Neuronal stem cell (in vitro differentiated cells): ENCODE data around the gene TRIM17.
"Not testable (repeated sequence)": the region's sequence is repeated elsewhere in the genome, so short reads cannot be mapped to it uniquely, and the experiment has no call there.

ENCODE experiments used
- DNase-seq: peaks from one replicate; pipeline ENCODE4 v3.0.0-alpha.2; 2013; ENCODE audit warnings: low spot score
- H2AFZ ChIP-seq: one replicate; pipeline ENCODE4 v1.6.1; 2013; ENCODE audit warnings: mild to moderate bottlenecking, low read length, inconsistent platforms
- H2AK5ac ChIP-seq: 2 replicates; pipeline ENCODE4 v1.6.1; 2013; ENCODE audit warnings: low read depth, mild to moderate bottlenecking, inconsistent platforms, low read length, moderate library complexity, mixed read lengths
- H2BK120ac ChIP-seq: 2 replicates; pipeline ENCODE4 v1.6.1; 2013; ENCODE audit warnings: low read depth, mild to moderate bottlenecking, inconsistent platforms, low read length, moderate library complexity, mixed read lengths
- H2BK12ac ChIP-seq: one replicate; pipeline ENCODE4 v1.6.1; 2013; ENCODE audit warnings: low read length, inconsistent platforms
- H2BK15ac ChIP-seq: 2 replicates; pipeline ENCODE4 v1.6.1; 2013; ENCODE audit warnings: mild to moderate bottlenecking, low read length, inconsistent platforms, mixed read lengths
- H2BK5ac ChIP-seq: one replicate; pipeline ENCODE4 v1.6.1; 2013; ENCODE audit warnings: inconsistent platforms, mild to moderate bottlenecking, low read length, moderate library complexity
- H3K14ac ChIP-seq: one replicate; pipeline ENCODE4 v1.6.1; 2013; ENCODE audit warnings: low read length, inconsistent platforms
- H3K18ac ChIP-seq: 2 replicates; pipeline ENCODE4 v1.6.1; 2013; ENCODE audit warnings: low read length, inconsistent platforms
- H3K23ac ChIP-seq: 2 replicates; pipeline ENCODE4 v1.6.1; 2013; ENCODE audit warnings: low read depth, mild to moderate bottlenecking, mixed read lengths, low read length, inconsistent platforms; ENCODE audit not compliant: poor library complexity
- H3K27ac ChIP-seq: replicated peaks from 3 replicates; pipeline ENCODE4 v1.5.1; 2013; ENCODE audit warnings: low read length, inconsistent platforms
- H3K27me3 ChIP-seq, 3 experiments: 2 replicates each; pipeline ENCODE4 v1.6.1; 2013; ENCODE audit warnings: low read length in 3 of 3, mild to moderate bottlenecking in 2 of 3, inconsistent platforms in 1 of 3, low read depth in 1 of 3, mixed read lengths in 1 of 3, moderate library complexity in 1 of 3; ENCODE audit not compliant: control insufficient read depth in 3 of 3, insufficient read depth in 3 of 3
- H3K36me3 ChIP-seq, 2 donors: replicated peaks in 1 of 2; 2 replicates each; pipeline ENCODE4 v1.6.1; 2013; ENCODE audit warnings: low read length in 2 of 2; ENCODE audit not compliant: control insufficient read depth in 2 of 2, insufficient read depth in 2 of 2
- H3K4ac ChIP-seq: 2 replicates; pipeline ENCODE4 v1.6.1; 2013; ENCODE audit warnings: inconsistent platforms, mild to moderate bottlenecking, low read length, moderate library complexity
- H3K4me1 ChIP-seq, 2 donors: 1 replicate in 1 of 2; 2 replicates in 1 of 2; pipeline ENCODE4 v1.6.1; 2013; ENCODE audit warnings: low read length in 2 of 2, low read depth in 1 of 2; ENCODE audit not compliant: control insufficient read depth in 2 of 2, insufficient read depth in 1 of 2
- H3K4me2 ChIP-seq: one replicate; pipeline ENCODE4 v1.6.1; 2013; ENCODE audit warnings: mild to moderate bottlenecking, low read length, inconsistent platforms; ENCODE audit not compliant: insufficient read depth, poor library complexity, severe bottlenecking
- H3K4me3 ChIP-seq, 2 donors: 2 replicates each; pipeline ENCODE4 v1.5.1; 2013; ENCODE audit warnings: low read length in 2 of 2, mild to moderate bottlenecking in 2 of 2, inconsistent platforms in 1 of 2, moderate library complexity in 1 of 2
- H3K79me1 ChIP-seq: one replicate; pipeline ENCODE4 v1.6.1; 2013; ENCODE audit warnings: low read depth, mild to moderate bottlenecking, inconsistent platforms, low read length, moderate library complexity
- H3K9ac ChIP-seq: one replicate; pipeline ENCODE4 v1.6.1; 2013; ENCODE audit warnings: mild to moderate bottlenecking, low read depth, low read length, inconsistent platforms; ENCODE audit not compliant: poor library complexity
- H3K9me3 ChIP-seq, 2 donors: replicated peaks in 1 of 2; 2 replicates each; pipeline versions ENCODE3 to v1.6.1; 2013; ENCODE audit warnings: low read length in 2 of 2, mild to moderate bottlenecking in 2 of 2, inconsistent platforms in 1 of 2, low read depth in 1 of 2, mixed read lengths in 1 of 2, moderate library complexity in 1 of 2; ENCODE audit not compliant: control insufficient read depth in 2 of 2, insufficient read depth in 1 of 2
- H4K8ac ChIP-seq: one replicate; pipeline ENCODE4 v1.6.1; 2013; ENCODE audit warnings: low read depth, mild to moderate bottlenecking, inconsistent platforms, low read length, moderate library complexity
- H4K91ac ChIP-seq: one replicate; pipeline ENCODE4 v1.6.1; 2013; ENCODE audit warnings: low read length, low read depth, mild to moderate bottlenecking, inconsistent platforms; ENCODE audit not compliant: poor library complexity
- WGBS, 2 donors: extraction: QIAGEN DNeasy Blood & Tissue Kit; methylation state at CpG; one replicate each; pipeline ENCODE4 v1.1.7; 2013; ENCODE audit warnings: missing lambda C conversion rate in 2 of 2, mixed read lengths in 1 of 2; ENCODE audit not compliant: insufficient read length in 2 of 2, insufficient replicate concordance in 1 of 2; ENCODE audit errors: extremely low coverage in 2 of 2; 5-methylcytosine and 5-hydroxymethylcytosine counted together

TRIM17 gene

GRCh38 chr1:228433337-228434053 lies 16.8 kb upstream of the TRIM17 start:
- not testable (repeated sequence) for DNase-seq, H3K9ac ChIP-seq, H3K4me2 ChIP-seq, H3K9me3 ChIP-seq, H3K36me3 ChIP-seq, H2BK120ac ChIP-seq, H3K27me3 ChIP-seq, H3K14ac ChIP-seq, H3K4me3 ChIP-seq, H3K4ac ChIP-seq, H3K4me1 ChIP-seq, H4K8ac ChIP-seq, H3K23ac ChIP-seq, H2BK15ac ChIP-seq, H2BK12ac ChIP-seq, H4K91ac ChIP-seq, H2AFZ ChIP-seq, H2BK5ac ChIP-seq, H3K18ac ChIP-seq, H3K79me1 ChIP-seq, H3K27ac ChIP-seq, H2AK5ac ChIP-seq
- no CpG with 5 or more reads among the region's 7 CpGs for WGBS, 2 donors

GRCh38 chr1:228430243-228430642 lies 13.6 kb upstream of the TRIM17 start:
- H4K91ac ChIP-seq: no peak overlapping the region
- no peak overlapping the region for H2AK5ac ChIP-seq
- no peak overlapping the region for H3K18ac ChIP-seq
- no peak overlapping the region for H2AFZ ChIP-seq
- no peak overlapping the region for H3K4ac ChIP-seq
- no peak overlapping the region for H3K14ac ChIP-seq
- WGBS, 2 donors: no CpG with 5 or more reads among the region's 6 CpGs
- no peak for DNase-seq
- H3K27me3 ChIP-seq: no peaks in the 10 kb centered on the region
- no peak overlapping the region for H2BK12ac ChIP-seq
- no peak overlapping the region for H3K23ac ChIP-seq
- H2BK120ac ChIP-seq: no peak overlapping the region
- H3K4me1 ChIP-seq: peaks cover 0 to 5% of the 10 kb centered on the region in 2 donors
- no peak overlapping the region for H3K4me2 ChIP-seq
- no peaks in the 10 kb centered on the region for H3K79me1 ChIP-seq
- H3K9ac ChIP-seq: no peak overlapping the region
- no peaks in the 10 kb centered on the region for H3K36me3 ChIP-seq
- H3K4me3 ChIP-seq: no peak overlapping the region
- no peak overlapping the region for H2BK5ac ChIP-seq
- H4K8ac ChIP-seq: no peak overlapping the region
- H3K27ac ChIP-seq: no peak overlapping the region
- H3K9me3 ChIP-seq: no peaks in the 10 kb centered on the region
- H2BK15ac ChIP-seq: no peak overlapping the region

- Histone ChIP-seq H3K9me3 (no peaks in the 10 kb centered on the region), H3K23ac (no peak overlapping the region), H3K14ac (no peak overlapping the region), H2AK5ac (no peak overlapping the region), H3K4me3 (no peak overlapping the region), H3K9ac (no peak overlapping the region), H3K18ac (no peak overlapping the region), H3K4ac (no peak overlapping the region), H3K79me1 (no peaks in the 10 kb centered on the region), H2AFZ (no peak overlapping the region), H3K27ac (no peak overlapping the region), H4K8ac (no peak overlapping the region), H3K4me1 (peaks cover 0 to 5% of the 10 kb centered on the region in 2 donors), H3K27me3 (no peaks in the 10 kb centered on the region), H3K4me2 (no peak overlapping the region), H2BK5ac (no peak overlapping the region), H2BK15ac (no peak overlapping the region), H2BK12ac (no peak overlapping the region), H4K91ac (no peak overlapping the region), H2BK120ac (no peak overlapping the region), H3K36me3 (no peaks in the 10 kb centered on the region)
- no peak for DNase-seq
- WGBS, 2 donors: no CpG with 5 or more reads among the region's 9 CpGs
Measured at GRCh38 chr1:228429698-228430097, 13.0 kb upstream of the TRIM17 start.

- no peak overlapping the region for H2AFZ ChIP-seq
- H4K8ac ChIP-seq: no peak overlapping the region
- no peak overlapping the region for H3K4ac ChIP-seq
- H2BK12ac ChIP-seq: no peak overlapping the region
- no peaks in the 10 kb centered on the region for H3K36me3 ChIP-seq
- H4K91ac ChIP-seq: no peak overlapping the region
- peak overlapping the region in 1 of 2 donors; percentile 35 for H3K4me3 ChIP-seq
- no peak overlapping the region for H3K27ac ChIP-seq
- H3K79me1 ChIP-seq: no peaks in the 10 kb centered on the region
- no CpG with 5 or more reads among the region's 8 CpGs for WGBS, 2 donors
- no peak overlapping the region for H3K18ac ChIP-seq
- no peak overlapping the region for H2BK15ac ChIP-seq
- peaks cover 0 to 5% of the 10 kb centered on the region in 2 donors for H3K4me1 ChIP-seq
- H2BK5ac ChIP-seq: no peak overlapping the region
- H3K4me2 ChIP-seq: no peak overlapping the region
- DNase-seq: no peak
- H3K23ac ChIP-seq: no peak overlapping the region
- no peak overlapping the region for H3K9ac ChIP-seq
- peaks cover 0 to 3% of the 10 kb centered on the region in 2 donors for H3K9me3 ChIP-seq
- no peak overlapping the region for H3K14ac ChIP-seq
- no peak overlapping the region for H2BK120ac ChIP-seq
- H3K27me3 ChIP-seq: no peaks in the 10 kb centered on the region
- H2AK5ac ChIP-seq: peak overlapping the region; percentile 5
Measured at GRCh38 chr1:228429007-228429406, 12.3 kb upstream of the TRIM17 start.
